Thymus (tissue), 11 donors: ENCODE results near the gene BSG. TPM values are rescaled to one million over a fixed set of nuclear protein-coding genes. Genes with fewer than 3 reads are reported as not detected.
A peak's percentile ranks its signal among the peaks of the same experiment; 100 is the strongest.

ENCODE experiments used
- DNase-seq, 9 donors: peaks; one replicate each; pipeline ENCODE4 v3.0.0-alpha.2; 2013; ENCODE audit warnings: low spot score in 9 of 9, low read depth in 6 of 9, missing footprints in 1 of 9
- H3K27ac ChIP-seq, 2 donors: one replicate each; pipeline ENCODE4 v1.5.1; 2013; ENCODE audit warnings: control low read depth in 1 of 2, low read depth in 1 of 2, low read length in 1 of 2, mild to moderate bottlenecking in 1 of 2, moderate library complexity in 1 of 2
- H3K27me3 ChIP-seq, 2 donors: one replicate each; pipeline ENCODE4 v1.5.1; 2013; ENCODE audit warnings: low read length in 1 of 2; ENCODE audit not compliant: control insufficient read depth in 2 of 2, insufficient read depth in 1 of 2
- H3K36me3 ChIP-seq, 2 donors: one replicate each; pipeline ENCODE4 v1.5.1; 2013; ENCODE audit warnings: low read length in 1 of 2, mild to moderate bottlenecking in 1 of 2, moderate library complexity in 1 of 2; ENCODE audit not compliant: control insufficient read depth in 2 of 2, insufficient read depth in 2 of 2
- H3K4me1 ChIP-seq, 2 donors: one replicate each; pipeline ENCODE4 v1.5.1; 2013; ENCODE audit warnings: low read length in 2 of 2; ENCODE audit not compliant: control insufficient read depth in 2 of 2, insufficient read depth in 2 of 2
- H3K4me3 ChIP-seq, 2 donors: one replicate each; pipeline ENCODE4 v1.5.1; 2013; ENCODE audit warnings: low read length in 2 of 2, control low read depth in 1 of 2, mild to moderate bottlenecking in 1 of 2
- H3K9me3 ChIP-seq, 2 donors: one replicate each; pipeline ENCODE4 v1.5.1; 2013; ENCODE audit warnings: low read length in 1 of 2, mild to moderate bottlenecking in 1 of 2; ENCODE audit not compliant: control insufficient read depth in 2 of 2, insufficient read depth in 1 of 2
- WGBS: extraction: QIAGEN DNeasy Blood & Tissue Kit; methylation state at CpG from one replicate; pipeline ENCODE4 v1.1.7; 2013; 5-methylcytosine and 5-hydroxymethylcytosine counted together
- polyA plus RNA-seq: library from polyadenylated mRNA; stranded (reverse); fragments of 200-250 nt; gene quantifications from one replicate; pipeline ENCODE4 v1.2.3, GENCODE V29; 2013
- total RNA-seq: library from RNA; stranded (reverse); fragments of 120-200 nt; gene quantifications from one replicate; pipeline ENCODE4 v1.2.4, GENCODE V29; 2013
- donor health status: healthy.

Gene BSG
- total and polyA plus RNA-seq, 2 donors: 141 to 155 TPM

DNA sequence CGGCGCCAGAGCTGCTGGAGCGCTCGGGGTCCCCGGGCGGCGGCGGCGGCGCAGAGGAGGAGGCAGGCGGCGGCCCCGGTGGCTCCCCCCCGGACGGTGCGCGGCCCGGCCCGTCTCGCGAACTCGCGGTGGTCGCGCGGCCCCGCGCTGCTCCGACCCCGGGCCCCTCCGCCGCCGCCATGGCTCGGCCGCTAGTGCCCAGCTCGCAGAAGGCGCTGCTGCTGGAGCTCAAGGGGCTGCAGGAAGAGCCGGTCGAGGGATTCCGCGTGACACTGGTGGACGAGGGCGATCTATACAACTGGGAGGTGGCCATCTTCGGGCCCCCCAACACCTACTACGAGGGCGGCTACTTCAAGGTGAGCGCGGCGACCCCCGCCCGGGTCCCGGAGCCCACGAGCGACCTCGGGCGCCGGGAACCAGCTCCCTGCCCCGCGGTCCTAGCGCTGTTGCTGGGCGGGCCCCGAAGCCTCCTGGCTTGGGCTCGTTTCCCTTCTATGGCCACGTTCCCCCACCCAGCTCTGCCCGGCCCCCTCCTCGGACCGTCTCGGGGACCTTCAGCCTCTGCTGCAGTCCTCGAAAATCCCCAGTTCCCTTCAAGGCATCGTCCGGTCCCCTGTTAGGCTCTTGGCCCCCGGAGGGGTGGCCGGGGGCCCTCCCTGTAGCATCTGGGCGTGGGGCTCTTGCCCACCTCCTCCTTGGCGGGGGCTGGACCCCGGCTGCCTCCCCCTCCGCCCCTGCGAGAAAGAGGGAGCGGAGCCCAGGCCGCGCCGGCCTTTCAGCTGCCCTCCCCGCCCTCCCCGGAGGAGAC lies 40.4 kb upstream of the BSG start, which contains the start of gene CDC34:
TSS of gene CDC34 (plus strand) at position 8 of the 808 bp plus-strand sequence. CDS start at position 180, 172 bp downstream.
- H3K4me3 ChIP-seq: peak within 1 kb of the TSS; percentile 84 to 87
- peaks cover 5 to 6% of the 10 kb centered on the region in 2 donors for H3K27me3 ChIP-seq
- no peak for DNase-seq
- WGBS: under 1% methylated on average over 83 of the region's 84 CpGs
- peaks cover 14 to 20% of the 10 kb centered on the region in 2 donors for H3K4me1 ChIP-seq
- H3K9me3 ChIP-seq: no peaks in the 10 kb centered on the region
- H3K36me3 ChIP-seq: peaks cover 9 to 13% of the 10 kb centered on the region in 2 donors
- peak within 1 kb of the TSS; percentile 63 to 95 for H3K27ac ChIP-seq

DNA sequence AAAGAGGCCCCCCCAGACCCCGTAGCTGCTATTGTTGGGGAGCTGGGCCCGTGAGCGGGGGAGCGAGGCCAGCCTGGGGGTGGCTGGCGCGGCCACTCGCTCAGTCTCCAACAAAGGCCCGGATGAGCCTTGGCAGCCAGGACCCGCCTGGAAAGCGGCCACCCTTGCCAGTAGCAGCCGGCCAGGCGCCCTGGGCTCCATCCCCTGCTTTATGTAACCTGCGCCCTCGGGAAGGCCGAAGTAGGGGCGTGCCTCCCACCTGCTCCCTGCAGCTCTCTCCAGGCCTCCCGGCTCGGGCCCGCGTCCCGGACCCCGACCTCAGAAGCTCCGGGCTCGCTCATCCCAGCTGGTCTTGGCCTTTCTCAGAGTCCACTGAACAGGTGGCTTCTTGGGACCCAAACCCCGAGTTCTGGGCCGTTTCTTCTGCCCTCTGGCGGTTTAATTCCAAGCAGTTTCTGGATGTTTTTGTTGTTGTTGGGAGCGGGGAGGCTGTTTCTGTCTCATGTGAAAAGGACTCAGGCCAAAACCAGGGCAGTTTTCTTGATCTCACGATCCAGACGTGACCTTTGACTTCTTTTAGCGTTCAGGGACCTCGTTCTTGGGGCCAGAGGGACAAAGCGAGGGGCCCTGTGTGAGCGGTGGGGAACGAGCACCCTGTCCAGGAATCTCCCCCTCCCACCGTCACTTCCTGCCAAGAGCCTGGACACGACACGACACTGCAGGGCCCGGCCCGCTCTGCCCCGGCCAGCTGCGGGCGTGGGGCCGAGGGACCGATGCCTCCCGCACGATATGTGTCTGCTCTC lies 39.6 kb upstream of the BSG start:
- peaks cover 14 to 20% of the 10 kb centered on the region in 2 donors for H3K4me1 ChIP-seq
- DNase-seq: peak in 1 of 9 donors; percentile 69
- 3% methylated on average over 47 of the region's 47 CpGs for WGBS

DNA sequence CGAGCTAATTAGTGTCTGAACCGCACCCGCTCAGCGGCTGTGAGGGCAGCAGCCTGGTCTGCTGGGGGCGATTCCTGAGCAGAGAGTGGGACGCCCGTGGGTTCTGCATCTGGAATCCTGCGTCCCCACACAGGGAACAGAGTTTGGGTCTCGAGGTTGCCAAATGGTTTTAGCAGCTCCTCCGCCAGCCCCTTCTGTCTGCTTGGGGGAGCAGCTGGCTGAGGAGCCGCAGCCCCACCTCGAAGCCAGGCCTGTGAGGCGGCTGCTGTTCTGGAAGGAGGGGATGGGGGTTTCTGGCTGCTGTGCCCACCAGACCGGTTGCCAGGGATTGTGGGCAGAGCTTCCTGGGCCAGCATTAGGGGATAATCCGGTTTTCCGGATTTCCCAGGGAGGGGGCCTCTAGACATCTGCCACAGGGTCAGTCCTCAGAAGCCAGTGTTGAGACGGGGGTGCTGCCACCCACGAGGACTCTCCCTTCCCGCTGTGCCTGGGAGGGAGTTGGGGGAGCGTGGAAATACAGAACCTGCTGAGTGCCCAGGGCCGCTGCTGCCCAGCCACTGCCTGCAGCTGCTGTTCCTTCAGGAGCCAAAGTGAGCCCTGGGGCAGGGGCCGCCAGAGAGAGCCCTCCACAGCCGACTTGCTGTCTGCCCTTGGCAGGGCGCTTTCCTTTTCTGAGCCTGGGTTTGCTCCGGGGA lies 38.9 kb upstream of the BSG start:
- 69% methylated on average over 25 of the region's 25 CpGs for WGBS
- Histone ChIP-seq H3K27me3 (peaks cover 4 to 6% of the 10 kb centered on the region in 2 donors), H3K36me3 (peaks cover 14 to 27% of the 10 kb centered on the region in 2 donors), H3K4me1 (peaks cover 14 to 20% of the 10 kb centered on the region in 2 donors), H3K27ac (peak overlapping the region; percentile 61 to 63), H3K9me3 (no peaks in the 10 kb centered on the region), H3K4me3 (peak overlapping the region; percentile 84 to 87)
- DNase-seq: no peak

More for the DNA sequence above, 39.6 kb upstream of the BSG start:
- no peaks in the 10 kb centered on the region for H3K9me3 ChIP-seq
- H3K36me3 ChIP-seq: peaks cover 11 to 19% of the 10 kb centered on the region in 2 donors
- H3K27me3 ChIP-seq: peaks cover 5 to 6% of the 10 kb centered on the region in 2 donors
- peak overlapping the region; percentile 84 to 87 for H3K4me3 ChIP-seq
- H3K27ac ChIP-seq: peak overlapping the region; percentile 61 to 63

DNA sequence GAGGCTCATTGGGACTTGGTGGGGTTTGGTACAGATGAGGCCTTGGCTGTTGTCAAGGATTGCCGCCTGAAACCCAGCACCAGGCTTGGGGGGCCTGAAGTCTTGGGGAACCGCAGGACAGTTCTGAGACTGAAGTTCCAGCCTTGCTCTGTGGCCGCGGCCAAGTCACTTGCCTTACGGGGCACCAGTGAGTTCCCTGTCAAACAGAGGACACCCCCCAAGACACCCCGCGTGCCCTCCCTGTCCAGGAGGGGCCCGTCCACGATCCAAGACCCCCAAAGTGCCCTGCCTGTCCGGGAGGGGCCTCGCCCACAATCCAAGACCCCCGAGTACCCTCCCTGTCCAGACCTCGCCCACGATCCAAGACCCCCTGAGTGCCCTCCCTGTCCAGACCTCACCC lies 38.3 kb upstream of the BSG start:
- peaks cover 18 to 32% of the 10 kb centered on the region in 2 donors for H3K36me3 ChIP-seq
- H3K4me1 ChIP-seq: peaks cover 14 to 20% of the 10 kb centered on the region in 2 donors
- H3K4me3 ChIP-seq: no peak overlapping the region
- no peaks in the 10 kb centered on the region for H3K9me3 ChIP-seq
- peaks cover 0 to 5% of the 10 kb centered on the region in 2 donors for H3K27me3 ChIP-seq
- H3K27ac ChIP-seq: no peak overlapping the region
- DNase-seq: no peak
- WGBS: 93% methylated on average over 14 of the region's 14 CpGs

DNA sequence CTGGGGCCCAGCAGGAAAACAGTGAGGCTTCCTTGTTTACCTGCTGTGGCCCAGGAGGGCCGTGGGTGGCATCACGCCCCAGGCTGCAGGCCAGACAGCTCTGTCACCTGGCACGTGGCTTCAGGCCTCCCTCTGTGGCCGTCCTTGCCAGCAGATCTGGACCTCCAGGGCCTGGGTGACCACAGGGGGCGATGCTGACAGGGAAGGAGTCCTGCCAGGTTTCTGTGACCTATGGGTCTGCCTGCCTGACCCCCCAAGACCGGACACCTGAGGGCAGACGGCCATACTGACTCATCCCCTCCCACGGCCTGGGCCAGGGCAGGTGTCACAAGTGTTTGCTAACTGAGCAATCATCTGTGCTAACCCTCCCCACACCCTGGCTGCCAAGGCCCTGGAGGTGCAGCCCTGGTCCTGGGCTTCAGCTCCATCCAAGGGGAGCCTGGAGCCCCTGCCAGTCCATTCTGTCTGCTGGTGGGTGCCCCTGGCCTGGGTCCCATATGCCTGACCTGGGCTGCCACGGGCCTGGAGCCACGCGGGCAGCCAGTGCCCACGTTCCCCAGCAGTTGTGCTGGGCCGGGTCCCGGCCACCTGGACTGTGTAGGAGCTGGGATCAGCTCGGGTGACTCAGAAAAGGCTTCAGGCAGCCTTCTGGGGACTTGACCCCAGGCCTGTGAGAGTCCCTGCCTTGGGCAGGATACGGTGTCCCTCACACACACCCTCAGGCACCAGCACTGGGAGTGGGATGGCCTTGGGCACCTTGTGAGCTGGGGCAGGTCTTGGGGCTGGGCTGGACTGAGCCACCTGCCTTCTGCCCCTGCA lies 37.2 kb upstream of the BSG start:
- peaks cover 24 to 37% of the 10 kb centered on the region in 2 donors for H3K36me3 ChIP-seq
- peaks cover 0 to 5% of the 10 kb centered on the region in 2 donors for H3K27me3 ChIP-seq
- H3K9me3 ChIP-seq: no peaks in the 10 kb centered on the region
- H3K4me3 ChIP-seq: no peak overlapping the region
- H3K27ac ChIP-seq: no peak overlapping the region
- peaks cover 14 to 20% of the 10 kb centered on the region in 2 donors for H3K4me1 ChIP-seq
- DNase-seq: no peak
- 94% methylated on average over 16 of the region's 16 CpGs for WGBS

DNA sequence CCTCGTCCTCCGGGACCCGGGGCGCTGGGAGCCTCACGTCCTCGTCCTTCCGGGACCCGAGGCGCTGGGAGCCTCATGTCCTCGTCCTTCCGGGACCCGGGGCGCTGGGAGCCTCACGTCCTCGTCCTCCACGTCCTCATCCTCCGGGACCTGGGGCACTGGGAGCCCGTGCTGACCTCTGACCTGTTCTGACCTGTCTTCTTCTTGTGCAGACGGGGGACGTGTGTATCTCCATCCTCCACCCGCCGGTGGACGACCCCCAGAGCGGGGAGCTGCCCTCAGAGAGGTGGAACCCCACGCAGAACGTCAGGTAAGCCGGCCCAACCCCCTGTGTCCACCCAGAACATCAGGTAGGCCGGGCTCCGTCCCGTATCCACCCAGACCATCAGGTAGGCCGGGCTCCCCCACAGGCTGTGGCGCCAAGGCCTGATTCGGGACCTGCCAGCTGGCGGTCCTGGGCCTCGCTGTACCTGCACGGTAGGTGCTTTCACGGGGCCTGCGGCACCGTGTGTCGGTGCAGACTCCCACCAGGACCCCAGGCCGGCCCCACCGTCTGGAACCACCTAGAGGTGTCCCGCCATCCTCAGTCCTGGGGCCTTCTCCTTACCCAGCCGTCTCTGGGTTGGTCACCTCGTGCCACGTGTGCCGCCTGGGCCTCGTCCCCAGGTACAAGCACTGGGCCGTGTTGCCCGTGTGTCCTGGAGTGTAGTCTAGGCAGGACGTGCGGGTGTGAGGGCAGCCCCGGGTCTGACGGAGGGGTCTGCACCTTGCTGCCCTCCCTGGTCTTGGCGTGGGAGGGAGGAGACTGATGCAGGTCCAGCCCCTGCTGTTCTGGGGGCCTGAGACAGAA lies 36.1 kb upstream of the BSG start:
- H3K27me3 ChIP-seq: peaks cover 0 to 5% of the 10 kb centered on the region in 2 donors
- no peak for DNase-seq
- H3K27ac ChIP-seq: no peak overlapping the region
- H3K9me3 ChIP-seq: no peaks in the 10 kb centered on the region
- peaks cover 30 to 42% of the 10 kb centered on the region in 2 donors for H3K36me3 ChIP-seq
- WGBS: 93% methylated on average over 55 of the region's 55 CpGs
- H3K4me3 ChIP-seq: no peak overlapping the region
- H3K4me1 ChIP-seq: peaks cover 9 to 15% of the 10 kb centered on the region in 2 donors

DNA sequence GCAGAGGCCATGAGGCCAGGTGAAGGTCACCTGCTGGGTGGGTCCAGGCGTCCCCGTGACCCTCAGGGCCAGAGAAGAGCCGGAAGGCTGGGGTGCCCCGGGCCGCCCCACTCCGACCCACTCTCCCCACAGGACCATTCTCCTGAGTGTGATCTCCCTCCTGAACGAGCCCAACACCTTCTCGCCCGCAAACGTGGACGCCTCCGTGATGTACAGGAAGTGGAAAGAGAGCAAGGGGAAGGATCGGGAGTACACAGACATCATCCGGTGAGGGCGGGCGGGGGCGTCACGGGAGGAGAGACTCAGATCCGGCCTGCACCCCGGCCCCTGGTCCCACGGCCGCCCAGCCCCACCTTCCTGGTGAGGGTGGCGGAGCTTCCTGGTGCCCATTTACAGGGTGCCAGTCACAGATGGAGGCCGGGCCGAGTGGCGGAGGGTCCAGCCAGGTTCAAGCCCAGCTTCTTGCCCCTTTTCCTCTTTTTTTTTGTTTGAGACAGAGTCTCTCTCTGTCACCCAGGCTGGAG lies 35.5 kb upstream of the BSG start:
- WGBS: 98% methylated on average over 26 of the region's 26 CpGs
- Histone ChIP-seq H3K27me3 (peaks cover 0 to 5% of the 10 kb centered on the region in 2 donors), H3K4me1 (peaks cover 9 to 15% of the 10 kb centered on the region in 2 donors), H3K9me3 (no peaks in the 10 kb centered on the region), H3K27ac (no peak overlapping the region), H3K4me3 (no peak overlapping the region), H3K36me3 (peaks cover 36 to 49% of the 10 kb centered on the region in 2 donors)
- DNase-seq: no peak
